ENCODE data around the gene ATG7. TPM values are rescaled to one million over a fixed set of nuclear protein-coding genes. Genes with fewer than 3 reads are reported as not detected.

The ATG7 gene
- total and polyA plus RNA-seq, 2 experiments from 2014 or later: 18.4 to 38.6 TPM

DNA sequence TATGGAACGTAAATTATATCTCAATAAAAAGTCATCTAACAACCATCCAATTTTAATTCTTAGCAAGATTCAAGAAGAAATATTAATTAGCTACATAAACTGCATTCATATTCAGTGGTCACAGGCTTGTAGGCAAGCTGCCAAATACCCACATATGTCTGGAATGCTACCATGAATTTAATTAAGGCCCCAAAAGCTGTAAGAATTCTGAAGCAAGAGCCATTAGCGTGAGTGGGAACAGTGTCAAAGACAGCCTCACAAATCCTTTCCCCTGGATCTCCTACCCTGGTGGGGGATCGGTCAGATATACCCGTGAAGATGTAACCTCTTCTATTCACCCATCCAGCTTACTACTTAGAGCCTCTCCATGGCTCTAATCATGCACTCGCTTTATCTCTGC is 40.0 kb downstream of the ATG7 start:
- Histone ChIP-seq H2AFZ (no peak overlapping the region), H4K20me1 (ENCODE audit: insufficient read depth, poor library complexity, severe bottlenecking) (no peaks in the 10 kb centered on the region), H3K9me3 (ENCODE audit: low read depth) (no peaks in the 10 kb centered on the region), H3K4me3 (no peak overlapping the region), H3K4me2 (no peak overlapping the region), H3K79me2 (no peaks in the 10 kb centered on the region), H3K9me2 (replicated peaks; ENCODE audit: insufficient read depth) (no peaks in the 10 kb centered on the region), H3K4me1 (ENCODE audit: insufficient read depth) (no peaks in the 10 kb centered on the region), H3K36me3 (replicated peaks; ENCODE audit: insufficient read depth, low read depth) (peaks cover 3% of the 10 kb centered on the region), H3K27me3 (no peaks in the 10 kb centered on the region), H3K27ac (no peak overlapping the region)
- no peak for DNase-seq (ENCODE audit: low spot score)
- WGBS (ENCODE audit: low lambda C conversion rate, missing lambda C conversion rate): 88% methylated on average over 5 of the region's 5 CpGs
- TF ChIP-seq, protein P1, sequence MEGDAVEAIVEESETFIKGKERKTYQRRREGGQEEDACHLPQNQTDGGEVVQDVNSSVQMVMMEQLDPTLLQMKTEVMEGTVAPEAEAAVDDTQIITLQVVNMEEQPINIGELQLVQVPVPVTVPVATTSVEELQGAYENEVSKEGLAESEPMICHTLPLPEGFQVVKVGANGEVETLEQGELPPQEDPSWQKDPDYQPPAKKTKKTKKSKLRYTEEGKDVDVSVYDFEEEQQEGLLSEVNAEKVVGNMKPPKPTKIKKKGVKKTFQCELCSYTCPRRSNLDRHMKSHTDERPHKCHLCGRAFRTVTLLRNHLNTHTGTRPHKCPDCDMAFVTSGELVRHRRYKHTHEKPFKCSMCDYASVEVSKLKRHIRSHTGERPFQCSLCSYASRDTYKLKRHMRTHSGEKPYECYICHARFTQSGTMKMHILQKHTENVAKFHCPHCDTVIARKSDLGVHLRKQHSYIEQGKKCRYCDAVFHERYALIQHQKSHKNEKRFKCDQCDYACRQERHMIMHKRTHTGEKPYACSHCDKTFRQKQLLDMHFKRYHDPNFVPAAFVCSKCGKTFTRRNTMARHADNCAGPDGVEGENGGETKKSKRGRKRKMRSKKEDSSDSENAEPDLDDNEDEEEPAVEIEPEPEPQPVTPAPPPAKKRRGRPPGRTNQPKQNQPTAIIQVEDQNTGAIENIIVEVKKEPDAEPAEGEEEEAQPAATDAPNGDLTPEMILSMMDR (IDR thresholded peaks at IDR 0.05; ENCODE audit: poor library complexity): no peak
- TF ChIP-seq EZH2 (IDR thresholded peaks at IDR 0.05; ENCODE audit: borderline replicate concordance): no peak
- no peak for TF ChIP-seq EZH2phosphoT487 (IDR thresholded peaks at IDR 0.05; ENCODE audit: low read depth, severe bottlenecking, unreplicated experiment)

DNA sequence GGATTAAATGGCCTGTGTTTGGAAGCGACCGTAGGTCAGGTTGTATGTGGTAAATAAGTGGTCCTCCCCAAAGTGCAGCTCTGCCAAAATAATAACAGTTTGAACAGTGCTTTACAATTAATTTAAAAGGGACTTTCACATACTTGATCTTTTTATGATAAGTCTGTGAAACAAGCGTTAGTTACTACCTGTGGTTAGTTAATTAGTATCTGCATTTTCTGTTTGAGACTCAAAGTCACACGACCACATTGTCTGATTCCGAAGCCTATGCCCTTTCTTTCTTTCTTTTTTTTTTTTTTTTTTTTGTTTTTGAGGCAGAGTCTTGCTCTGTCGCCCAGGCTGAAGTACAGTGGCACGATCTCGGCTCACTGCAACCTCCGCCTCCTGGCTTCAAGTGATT is 45.1 kb downstream of the ATG7 start:
- peaks cover 3% of the 10 kb centered on the region for H3K36me3 ChIP-seq (replicated peaks; ENCODE audit: insufficient read depth, low read depth)

DNA sequence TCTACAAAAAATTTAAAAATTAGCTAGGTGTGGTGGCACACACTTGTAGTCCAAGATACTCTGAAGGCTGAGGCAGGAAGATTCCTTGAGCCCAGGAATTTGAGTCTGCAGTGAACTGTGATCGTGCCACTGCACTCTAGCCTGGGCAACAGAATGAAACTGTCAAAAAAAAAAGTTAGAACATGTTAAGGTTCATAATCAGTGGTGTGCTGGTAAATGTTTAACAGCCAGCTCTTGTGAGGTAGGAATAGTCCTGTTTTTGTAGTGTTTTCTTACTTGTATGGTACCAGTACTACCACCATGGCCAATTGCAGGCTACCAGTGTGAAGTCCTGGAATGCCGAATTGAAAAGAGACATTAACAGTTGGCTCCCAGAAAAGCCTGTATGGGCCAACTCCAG is 50.7 kb downstream of the ATG7 start:
- Histone ChIP-seq H3K4me1 (ENCODE audit: insufficient read depth) (peaks cover 6% of the 10 kb centered on the region), H3K79me2 (no peaks in the 10 kb centered on the region), H3K9me3 (ENCODE audit: low read depth) (no peaks in the 10 kb centered on the region), H3K4me3 (no peak overlapping the region), H3K9me2 (replicated peaks; ENCODE audit: insufficient read depth) (no peaks in the 10 kb centered on the region), H3K27me3 (no peaks in the 10 kb centered on the region), H4K20me1 (ENCODE audit: insufficient read depth, poor library complexity, severe bottlenecking) (no peaks in the 10 kb centered on the region), H3K27ac (no peak overlapping the region), H3K4me2 (no peak overlapping the region), H3K36me3 (replicated peaks; ENCODE audit: insufficient read depth, low read depth) (no peaks in the 10 kb centered on the region), H2AFZ (no peak overlapping the region)
- no peak for DNase-seq (ENCODE audit: low spot score)
- no peak for TF ChIP-seq EZH2 (IDR thresholded peaks at IDR 0.05; ENCODE audit: borderline replicate concordance)
- TF ChIP-seq, protein P1 (IDR thresholded peaks at IDR 0.05; ENCODE audit: poor library complexity): no peak
- TF ChIP-seq EZH2phosphoT487 (IDR thresholded peaks at IDR 0.05; ENCODE audit: low read depth, severe bottlenecking, unreplicated experiment): no peak
- WGBS (ENCODE audit: low lambda C conversion rate, missing lambda C conversion rate): 93% methylated on average over 2 of the region's 2 CpGs

More for the DNA sequence above, 45.1 kb downstream of the ATG7 start:
- Histone ChIP-seq H3K4me2 (no peak overlapping the region), H3K79me2 (no peaks in the 10 kb centered on the region), H3K9me2 (replicated peaks; ENCODE audit: insufficient read depth) (no peaks in the 10 kb centered on the region), H3K9me3 (ENCODE audit: low read depth) (no peaks in the 10 kb centered on the region), H4K20me1 (ENCODE audit: insufficient read depth, poor library complexity, severe bottlenecking) (no peaks in the 10 kb centered on the region), H2AFZ (no peak overlapping the region), H3K4me3 (no peak overlapping the region), H3K27me3 (no peaks in the 10 kb centered on the region), H3K27ac (no peak overlapping the region), H3K4me1 (ENCODE audit: insufficient read depth) (no peaks in the 10 kb centered on the region)
- WGBS (ENCODE audit: low lambda C conversion rate, missing lambda C conversion rate): 86% methylated on average over 9 of the region's 9 CpGs
- DNase-seq (ENCODE audit: low spot score): no peak
- TF ChIP-seq EZH2phosphoT487 (IDR thresholded peaks at IDR 0.05; ENCODE audit: low read depth, severe bottlenecking, unreplicated experiment): no peak
- TF ChIP-seq EZH2 (IDR thresholded peaks at IDR 0.05; ENCODE audit: borderline replicate concordance): no peak
- TF ChIP-seq, protein P1 (IDR thresholded peaks at IDR 0.05; ENCODE audit: poor library complexity): no peak

DNA sequence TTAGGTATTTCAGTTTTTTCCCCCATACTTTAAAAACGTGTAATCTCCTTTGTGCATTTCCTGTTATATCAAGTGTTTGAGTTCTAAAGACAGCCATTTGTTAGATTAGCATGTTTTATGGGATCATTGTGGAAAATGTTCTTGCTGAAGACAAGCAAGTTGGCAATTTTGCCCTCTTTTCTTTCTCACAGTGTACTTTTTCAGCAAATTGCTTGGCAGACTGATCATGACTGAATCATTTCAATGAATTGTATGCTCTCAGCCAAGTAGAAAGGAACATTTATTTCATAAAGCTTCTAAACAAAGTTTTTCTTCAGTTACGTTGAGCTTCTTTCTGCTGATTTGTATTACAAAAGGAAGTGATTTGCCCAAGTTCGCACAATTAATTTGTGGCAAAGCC is 51.6 kb downstream of the ATG7 start:
- Histone ChIP-seq H3K36me3 (replicated peaks; ENCODE audit: insufficient read depth, low read depth) (no peaks in the 10 kb centered on the region), H3K27me3 (no peaks in the 10 kb centered on the region), H3K27ac (no peak overlapping the region), H3K9me2 (replicated peaks; ENCODE audit: insufficient read depth) (no peaks in the 10 kb centered on the region), H4K20me1 (ENCODE audit: insufficient read depth, poor library complexity, severe bottlenecking) (no peaks in the 10 kb centered on the region), H3K9me3 (ENCODE audit: low read depth) (no peaks in the 10 kb centered on the region), H3K4me3 (no peak overlapping the region), H3K4me2 (no peak overlapping the region), H2AFZ (no peak overlapping the region), H3K79me2 (no peaks in the 10 kb centered on the region), H3K4me1 (ENCODE audit: insufficient read depth) (peaks cover 6% of the 10 kb centered on the region)
- 83% methylated on average over 3 of the region's 3 CpGs for WGBS (ENCODE audit: low lambda C conversion rate, missing lambda C conversion rate)
- no peak for DNase-seq (ENCODE audit: low spot score)
- no peak for TF ChIP-seq EZH2phosphoT487 (IDR thresholded peaks at IDR 0.05; ENCODE audit: low read depth, severe bottlenecking, unreplicated experiment)
- TF ChIP-seq, protein P1 (IDR thresholded peaks at IDR 0.05; ENCODE audit: poor library complexity): no peak
- TF ChIP-seq EZH2 (IDR thresholded peaks at IDR 0.05; ENCODE audit: borderline replicate concordance): no peak

All from hepatocyte (in vitro differentiated cells).